SK-N-SH (cell line): Measurements from ENCODE around the gene CASQ1.

Experiments used
- ELF1 ChIP-seq: IDR thresholded peaks from 2 replicates; pipeline ENCODE4 v1.4.0; 2012
- EP300 ChIP-seq, 2 experiments: IDR thresholded peaks; 2 replicates each; pipeline versions ENCODE4 v1.4.0 to v1.6.1; 2012; ENCODE audit warnings: borderline replicate concordance in 1 of 2, low read depth in 1 of 2, low read length in 1 of 2
- EZH2phosphoT487 ChIP-seq: fragments of 200-600 bp; sonication (generic); IDR thresholded peaks from 2 replicates; pipeline ENCODE4 v1.6.1; 2017; ENCODE audit warnings: low read depth, mixed run types, mild to moderate bottlenecking, antibody characterized with exemption, moderate library complexity, borderline replicate concordance
- FOXJ3 ChIP-seq: sonication (generic); formaldehyde crosslinking; IDR thresholded peaks from 2 replicates; pipeline ENCODE4 v1.5.1; 2020; ENCODE audit warnings: mild to moderate bottlenecking, missing genetic modification reagents
- MEF2A ChIP-seq: IDR thresholded peaks from 2 replicates; pipeline ENCODE4 v1.4.0; 2012; ENCODE audit warnings: low read depth, borderline replicate concordance
- NFIC ChIP-seq: IDR thresholded peaks from 2 replicates; pipeline ENCODE4 v1.4.0; 2012; ENCODE audit warnings: borderline replicate concordance
- NRF1 ChIP-seq: IDR thresholded peaks from 2 replicates; pipeline ENCODE4 v1.6.1; 2012; ENCODE audit warnings: low read depth, mild to moderate bottlenecking, low read length
- RAD21 ChIP-seq: IDR thresholded peaks from 2 replicates; pipeline ENCODE4 v1.6.1; 2012; ENCODE audit warnings: mild to moderate bottlenecking, low read length
- RXRA ChIP-seq: IDR thresholded peaks from 2 replicates; pipeline ENCODE4 v1.4.0; 2012; ENCODE audit warnings: low read depth, mild to moderate bottlenecking, borderline replicate concordance
- SMC3 ChIP-seq: IDR thresholded peaks from 2 replicates; pipeline ENCODE4 v1.6.1; 2012; ENCODE audit warnings: low read depth, low read length, improper control_type of control experiment
- TAF1 ChIP-seq: IDR thresholded peaks from 2 replicates; pipeline ENCODE4 v1.6.1; 2012; ENCODE audit warnings: low read depth, mild to moderate bottlenecking, low read length, moderate library complexity, borderline replicate concordance
- TF ChIP-seq, protein P1 (sequence below): fragments of 200-600 bp; sonication (generic); IDR thresholded peaks from 2 replicates; pipeline ENCODE4 v1.6.1; 2017; ENCODE audit warnings: antibody characterized with exemption, mild to moderate bottlenecking, moderate library complexity
- TF ChIP-seq, protein P2 (sequence below): IDR thresholded peaks from 2 replicates; pipeline ENCODE4 v1.4.0; 2012; ENCODE audit warnings: low read depth
- TF ChIP-seq, protein P3 (sequence below): IDR thresholded peaks from 2 replicates; pipeline ENCODE4; 2012

DNA sequence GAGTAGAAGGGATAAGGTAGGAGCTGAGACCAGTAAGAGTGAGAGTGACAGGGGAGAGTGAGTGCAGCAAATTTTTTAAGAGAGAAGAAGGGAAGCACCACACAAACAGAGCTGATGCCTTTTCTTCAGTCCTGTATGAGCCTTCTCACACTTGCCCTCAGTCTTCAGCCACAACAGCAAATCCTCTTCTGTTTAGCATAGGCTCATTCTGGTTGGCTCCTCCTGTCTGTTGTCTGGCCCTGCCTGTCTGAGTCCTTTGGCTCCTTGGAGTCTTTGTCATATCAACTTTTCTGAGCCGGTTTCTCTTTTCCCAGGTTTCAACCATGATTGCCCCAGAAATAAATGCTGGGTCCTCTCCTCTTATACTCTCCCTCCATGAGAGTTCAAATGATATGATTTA lies 12.7 kb upstream of the CASQ1 start:
- TF ChIP-seq MEF2A (no peak), RAD21 (no peak), NRF1 (no peak), EZH2phosphoT487 (no peak), SMC3 (no peak), EP300 (IDR thresholded peaks at IDR 0.05; ENCODE audit: borderline replicate concordance in 1 of 2, low read depth in 1 of 2, low read length in 1 of 2) (no peak), NFIC (no peak), FOXJ3 (CRISPR knock-in tag) (no peak), ELF1 (no peak), TAF1 (no peak), RXRA (no peak)
- TF ChIP-seq, protein P1, sequence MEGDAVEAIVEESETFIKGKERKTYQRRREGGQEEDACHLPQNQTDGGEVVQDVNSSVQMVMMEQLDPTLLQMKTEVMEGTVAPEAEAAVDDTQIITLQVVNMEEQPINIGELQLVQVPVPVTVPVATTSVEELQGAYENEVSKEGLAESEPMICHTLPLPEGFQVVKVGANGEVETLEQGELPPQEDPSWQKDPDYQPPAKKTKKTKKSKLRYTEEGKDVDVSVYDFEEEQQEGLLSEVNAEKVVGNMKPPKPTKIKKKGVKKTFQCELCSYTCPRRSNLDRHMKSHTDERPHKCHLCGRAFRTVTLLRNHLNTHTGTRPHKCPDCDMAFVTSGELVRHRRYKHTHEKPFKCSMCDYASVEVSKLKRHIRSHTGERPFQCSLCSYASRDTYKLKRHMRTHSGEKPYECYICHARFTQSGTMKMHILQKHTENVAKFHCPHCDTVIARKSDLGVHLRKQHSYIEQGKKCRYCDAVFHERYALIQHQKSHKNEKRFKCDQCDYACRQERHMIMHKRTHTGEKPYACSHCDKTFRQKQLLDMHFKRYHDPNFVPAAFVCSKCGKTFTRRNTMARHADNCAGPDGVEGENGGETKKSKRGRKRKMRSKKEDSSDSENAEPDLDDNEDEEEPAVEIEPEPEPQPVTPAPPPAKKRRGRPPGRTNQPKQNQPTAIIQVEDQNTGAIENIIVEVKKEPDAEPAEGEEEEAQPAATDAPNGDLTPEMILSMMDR = no peak
- TF ChIP-seq, protein P2, sequence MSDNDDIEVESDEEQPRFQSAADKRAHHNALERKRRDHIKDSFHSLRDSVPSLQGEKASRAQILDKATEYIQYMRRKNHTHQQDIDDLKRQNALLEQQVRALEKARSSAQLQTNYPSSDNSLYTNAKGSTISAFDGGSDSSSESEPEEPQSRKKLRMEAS = no peak
- TF ChIP-seq, protein P3, sequence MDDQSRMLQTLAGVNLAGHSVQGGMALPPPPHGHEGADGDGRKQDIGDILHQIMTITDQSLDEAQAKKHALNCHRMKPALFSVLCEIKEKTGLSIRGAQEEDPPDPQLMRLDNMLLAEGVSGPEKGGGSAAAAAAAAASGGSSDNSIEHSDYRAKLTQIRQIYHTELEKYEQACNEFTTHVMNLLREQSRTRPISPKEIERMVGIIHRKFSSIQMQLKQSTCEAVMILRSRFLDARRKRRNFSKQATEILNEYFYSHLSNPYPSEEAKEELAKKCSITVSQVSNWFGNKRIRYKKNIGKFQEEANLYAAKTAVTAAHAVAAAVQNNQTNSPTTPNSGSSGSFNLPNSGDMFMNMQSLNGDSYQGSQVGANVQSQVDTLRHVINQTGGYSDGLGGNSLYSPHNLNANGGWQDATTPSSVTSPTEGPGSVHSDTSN = no peak
